GM12878 (cell line): Measurements from ENCODE around the gene GPC3. TPM values are rescaled to one million over a fixed set of nuclear protein-coding genes. Genes with fewer than 3 reads are reported as not detected.

Experiments used
- ATAC-seq: fragments of 200-7000 bp; cut with Tn5 transposase; 3 replicates; pipeline ENCODE4 v1.9.1; 2020; ENCODE audit warnings: mild to moderate bottlenecking, moderate library complexity
- BruUV-seq: library from RNA; stranded (reverse); fragments of 400-500 nt; replicated peaks from 2 replicates; lab custom pipeline; 2021; lab: Mats Ljungman, UMichigan
- CTCF ChIA-PET: fragments of 300-600 bp; sonication (Branson Sonifier 250); formaldehyde crosslinking; extraction: SDS; loops from one replicate; lab custom pipeline; 2021; ENCODE audit warnings: inconsistent platforms; lab: Yijun Ruan, JAX
- POLR2A ChIA-PET: fragments of 350-600 bp; formaldehyde crosslinking; extraction: SDS; loops from one replicate; lab custom pipeline; 2021; ENCODE audit warnings: inconsistent platforms; lab: Charles Lee
- RAD21 ChIA-PET: fragments of 300-600 bp; sonication (Branson Sonifier 250); formaldehyde crosslinking; loops from one replicate; lab custom pipeline; 2023; ENCODE audit warnings: antibody characterized with exemption; ENCODE audit not compliant: unreplicated experiment; lab: Charles Lee
- SMC1A ChIA-PET: fragments of 300-600 bp; sonication (Branson Sonifier 250); formaldehyde crosslinking; loops from one replicate; lab custom pipeline; 2023; ENCODE audit not compliant: unreplicated experiment, uncharacterized antibody; lab: Charles Lee
- DNase-seq: peaks from one replicate; pipeline ENCODE4 v3.0.0-alpha.2; 2011; ENCODE audit warnings: low read depth, low spot score
- FAIRE-seq: peaks from 3 replicates; lab custom pipeline; 2011; peaks lifted over from hg19 to GRCh38; lab: Jason Lieb, UNC
- H2AFZ ChIP-seq: 2 replicates; pipeline ENCODE4 v1.6.0; 2011; ENCODE audit warnings: low read depth, low read length, control low read depth; ENCODE audit not compliant: control insufficient read depth
- H3K27ac ChIP-seq: 2 replicates; pipeline ENCODE4 v1.5.1; 2011; ENCODE audit warnings: control low read depth; ENCODE audit not compliant: control insufficient read depth, insufficient read depth
- H3K27me3 ChIP-seq, 2 experiments: replicated peaks in 1 of 2; 2 replicates each; pipeline versions ENCODE4 v1.6.0 to v1.6.1; 2011; ENCODE audit warnings: low read length in 1 of 2; ENCODE audit not compliant: control insufficient read depth in 2 of 2, insufficient read depth in 2 of 2
- H3K36me3 ChIP-seq, 2 experiments: 2 replicates each; pipeline ENCODE4 v1.5.1; 2011; ENCODE audit warnings: low read length in 1 of 2; ENCODE audit not compliant: control insufficient read depth in 2 of 2, insufficient read depth in 2 of 2
- H3K4me1 ChIP-seq: 2 replicates; pipeline ENCODE4 v1.6.1; 2011; ENCODE audit warnings: mild to moderate bottlenecking, low read length, moderate library complexity, mixed read lengths; ENCODE audit not compliant: control insufficient read depth, insufficient read depth
- H3K4me2 ChIP-seq: 2 replicates; pipeline ENCODE4 v1.6.0; 2011; ENCODE audit warnings: control low read depth; ENCODE audit not compliant: control insufficient read depth, insufficient read depth
- H3K4me3 ChIP-seq: fragments of 200-600 bp; sonication (generic); 2 replicates; pipeline ENCODE4 v1.5.1; 2016
- H3K79me2 ChIP-seq: 2 replicates; pipeline ENCODE4 v1.6.0; 2011; ENCODE audit warnings: low read length; ENCODE audit not compliant: control insufficient read depth, insufficient read depth
- H3K9ac ChIP-seq: 2 replicates; pipeline ENCODE4 v1.8.0; 2011; ENCODE audit warnings: low read length, control low read depth, mixed read lengths; ENCODE audit not compliant: control insufficient read depth, insufficient read depth
- H3K9me3 ChIP-seq: replicated peaks from 3 replicates; pipeline ENCODE4 v1.5.1; 2011; ENCODE audit warnings: mild to moderate bottlenecking, low read length; ENCODE audit not compliant: control insufficient read depth, insufficient read depth
- H4K20me1 ChIP-seq: 2 replicates; pipeline ENCODE4 v1.6.0; 2011; ENCODE audit not compliant: control insufficient read depth, insufficient read depth
- ATF7 ChIP-seq: fragments of 450-650 bp; IDR thresholded peaks from 2 replicates; pipeline ENCODE4 v1.6.1; 2016; ENCODE audit warnings: low read depth, mild to moderate bottlenecking
- BRCA1 ChIP-seq: IDR thresholded peaks from 2 replicates; pipeline ENCODE4 v1.6.1; 2011; ENCODE audit warnings: low read depth, low read length, improper control_type of control experiment
- CHD4 ChIP-seq: fragments of 200-600 bp; sonication (generic); IDR thresholded peaks from 2 replicates; pipeline ENCODE4 v1.6.1; 2016; ENCODE audit warnings: mild to moderate bottlenecking
- EGR1 ChIP-seq, 2 experiments: IDR thresholded peaks; 1 replicate in 1 of 2; 2 replicates in 1 of 2; pipeline ENCODE4 v1.6.1; 2011 to 2012; ENCODE audit warnings: low read depth in 2 of 2, low read length in 2 of 2, borderline replicate concordance in 1 of 2, mild to moderate bottlenecking in 1 of 2, moderate library complexity in 1 of 2
- JUNB ChIP-seq: IDR thresholded peaks from 2 replicates; pipeline ENCODE4 v1.6.1; 2016; ENCODE audit warnings: antibody characterized with exemption, mild to moderate bottlenecking
- NR2C2 ChIP-seq: IDR thresholded peaks from 2 replicates; pipeline ENCODE4 v1.6.1; 2011; ENCODE audit warnings: borderline replicate concordance, low read depth; ENCODE audit not compliant: control insufficient read depth, insufficient read length
- ZBED1 ChIP-seq: IDR thresholded peaks from 2 replicates; pipeline ENCODE4 v1.6.1; 2016; ENCODE audit warnings: borderline replicate concordance
- WGBS: methylation state at CpG from one replicate; pipeline ENCODE4 v1.1.6; 2016; ENCODE audit warnings: low lambda C conversion rate; ENCODE audit not compliant: insufficient replicate concordance, insufficient coverage; ENCODE audit errors: missing lambda C conversion rate; 5-methylcytosine and 5-hydroxymethylcytosine counted together
- in situ Hi-C: fragments of 300-500 bp; cut with MboI; formaldehyde crosslinking; loops from 9 replicates; pipeline ENCODE4 v1.14.3; 2018; ENCODE audit warnings: mixed read lengths
- intact Hi-C: fragments of 100-400 bp; cut with micrococcal nuclease; formaldehyde crosslinking; loops from one replicate; pipeline ENCODE4 v1.14.2; 2022; ENCODE audit not compliant: unreplicated experiment
- polyA plus RNA-seq, 11 experiments: library from polyadenylated mRNA; depleted of rRNA in 4 of 11; unstranded in 6 of 11; stranded (reverse) in 5 of 11; fragments of >200 nt; fragmentation: Nextera tagmentation in 4 of 11; fragmentation: Illumina TruSeq in 1 of 11; extraction: Ambion mirVana in 4 of 11; extraction: Trizol in 1 of 11; gene quantifications; 1 replicate in 1 of 11; 2 replicates in 10 of 11; pipeline versions ENCODE4 v1.2.1 to v1.2.3, GENCODE V29; 2011 to 2016; ENCODE audit warnings: inconsistent platforms in 2 of 11, missing spikeins in 2 of 11, low read depth in 1 of 11
- total RNA-seq, 4 experiments: library from RNA; depleted of rRNA in 3 of 4; stranded (reverse); fragments of >200 nt in 3 of 4; fragmentation: Illumina TruSeq in 1 of 4; extraction: Trizol in 1 of 4; gene quantifications; 2 replicates each; pipeline versions ENCODE4 v1.2.1 to v1.2.3, GENCODE V29; 2013 to 2021
- TF ChIP-seq, protein P1 (sequence below): fragments of 450-650 bp; IDR thresholded peaks from 2 replicates; pipeline ENCODE4 v1.6.1; 2016; ENCODE audit warnings: mild to moderate bottlenecking
- TF ChIP-seq, protein P2 (sequence below): IDR thresholded peaks from 2 replicates; pipeline ENCODE4 v1.6.1; 2011; ENCODE audit warnings: borderline replicate concordance, low read depth, mild to moderate bottlenecking, moderate library complexity, mixed read lengths, low read length; ENCODE audit not compliant: insufficient read depth; ENCODE audit errors: extremely low read length
- TF ChIP-seq, protein P3 (sequence below): IDR thresholded peaks from 2 replicates; pipeline ENCODE4 v1.6.1; 2011; ENCODE audit warnings: low read depth, mild to moderate bottlenecking, low read length, moderate library complexity, borderline replicate concordance; ENCODE audit errors: extremely low read depth

Gene GPC3
- total and polyA plus RNA-seq, 10 of the 15 experiments (the other 5 are each of a cell fraction or from before 2014, with no cell fraction given), result 0.09 to 0.82 TPM; not detected in 8

DNA sequence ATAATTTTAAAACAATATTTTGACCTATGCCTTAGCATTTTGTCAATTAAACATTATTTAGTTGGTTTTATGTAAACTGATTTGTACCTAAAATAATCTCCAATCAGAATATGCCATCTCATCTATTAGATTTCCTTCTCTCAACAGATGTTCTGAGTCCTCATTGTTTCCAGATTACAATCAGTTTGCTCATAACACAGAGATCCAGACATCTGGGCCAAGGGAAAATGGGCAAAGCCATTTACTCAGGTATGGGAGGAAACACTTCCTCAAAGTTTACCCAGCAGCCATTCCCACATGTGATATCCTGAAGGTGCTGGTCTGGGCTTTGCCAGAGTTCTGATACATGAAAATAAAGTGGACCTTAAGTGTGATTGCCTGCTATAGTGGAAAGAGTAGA lies 352.2 kb downstream of the GPC3 start (continued):
- TF ChIP-seq NR2C2 (no peak), JUNB (no peak), CHD4 (no peak), ZBED1 (no peak)
- TF ChIP-seq, protein P1, sequence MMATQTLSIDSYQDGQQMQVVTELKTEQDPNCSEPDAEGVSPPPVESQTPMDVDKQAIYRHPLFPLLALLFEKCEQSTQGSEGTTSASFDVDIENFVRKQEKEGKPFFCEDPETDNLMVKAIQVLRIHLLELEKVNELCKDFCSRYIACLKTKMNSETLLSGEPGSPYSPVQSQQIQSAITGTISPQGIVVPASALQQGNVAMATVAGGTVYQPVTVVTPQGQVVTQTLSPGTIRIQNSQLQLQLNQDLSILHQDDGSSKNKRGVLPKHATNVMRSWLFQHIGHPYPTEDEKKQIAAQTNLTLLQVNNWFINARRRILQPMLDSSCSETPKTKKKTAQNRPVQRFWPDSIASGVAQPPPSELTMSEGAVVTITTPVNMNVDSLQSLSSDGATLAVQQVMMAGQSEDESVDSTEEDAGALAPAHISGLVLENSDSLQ, result no peak

DNA sequence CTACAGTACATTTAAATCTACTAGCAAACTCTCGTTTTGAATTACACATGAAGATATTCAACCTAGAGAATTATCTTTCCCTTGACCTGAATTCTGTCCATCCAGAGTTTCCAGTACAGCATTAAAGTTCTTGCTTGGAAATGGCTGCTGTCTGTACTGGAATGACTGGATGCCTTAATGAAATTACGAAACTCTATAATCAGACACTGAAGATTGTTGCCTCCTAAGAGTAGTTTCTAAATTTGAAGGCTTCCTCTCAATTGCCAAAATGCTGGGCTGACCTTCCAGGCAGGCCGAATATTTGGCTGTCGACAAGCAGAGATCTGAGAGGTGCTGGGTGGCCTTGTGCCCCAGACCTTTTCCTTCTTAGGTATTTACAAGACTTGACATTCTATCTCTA lies 355.0 kb downstream of the GPC3 start:
- ChIA-PET RAD21 (no interaction called here), CTCF (no interaction called here), POLR2A (no interaction called here)
- no peak for DNase-seq
- no TSS peak for BruUV-seq
- H3K36me3 ChIP-seq, result no peaks in the 10 kb centered on the region
- in situ Hi-C loops, result no loop called here
- TF ChIP-seq, protein P2, sequence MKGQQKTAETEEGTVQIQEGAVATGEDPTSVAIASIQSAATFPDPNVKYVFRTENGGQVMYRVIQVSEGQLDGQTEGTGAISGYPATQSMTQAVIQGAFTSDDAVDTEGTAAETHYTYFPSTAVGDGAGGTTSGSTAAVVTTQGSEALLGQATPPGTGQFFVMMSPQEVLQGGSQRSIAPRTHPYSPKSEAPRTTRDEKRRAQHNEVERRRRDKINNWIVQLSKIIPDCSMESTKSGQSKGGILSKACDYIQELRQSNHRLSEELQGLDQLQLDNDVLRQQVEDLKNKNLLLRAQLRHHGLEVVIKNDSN, result no peak
- TF ChIP-seq, protein P3, sequence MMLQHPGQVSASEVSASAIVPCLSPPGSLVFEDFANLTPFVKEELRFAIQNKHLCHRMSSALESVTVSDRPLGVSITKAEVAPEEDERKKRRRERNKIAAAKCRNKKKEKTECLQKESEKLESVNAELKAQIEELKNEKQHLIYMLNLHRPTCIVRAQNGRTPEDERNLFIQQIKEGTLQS, result no peak
- TF ChIP-seq EGR1 (IDR thresholded peaks at IDR 0.05; ENCODE audit: borderline replicate concordance in 1 of 2, low read depth in 2 of 2, low read length in 2 of 2) (no peak), BRCA1 (no peak), ATF7 (no peak)
- TF ChIP-seq, all 136 proteins: peak for 0
- intact Hi-C loops, result no loop called here
- Histone ChIP-seq H3K27me3 (no peaks in the 10 kb centered on the region), H3K4me2 (no peak overlapping the region), H4K20me1 (no peaks in the 10 kb centered on the region), H3K9ac (no peak overlapping the region), H3K9me3 (no peaks in the 10 kb centered on the region), H3K79me2 (no peaks in the 10 kb centered on the region), H3K4me3 (no peak overlapping the region), H3K27ac (no peak overlapping the region), H3K4me1 (no peaks in the 10 kb centered on the region), H2AFZ (no peak overlapping the region)
- SMC1A ChIA-PET, result no interaction called here
- FAIRE-seq (peak; percentile 18), ATAC-seq (no peak)
- 1% methylated on average over 4 of the region's 4 CpGs for WGBS
